NT2/D1 (cell line): ENCODE measurements around the gene PTGIS.

Source experiments
- SUZ12 ChIP-seq: IDR thresholded peaks from 2 replicates; pipeline ENCODE4 v1.6.1; 2011; ENCODE audit not compliant: insufficient read length, insufficient read depth; ENCODE audit errors: extremely low read depth
- YY1 ChIP-seq: IDR thresholded peaks from 2 replicates; pipeline ENCODE4 v1.6.1; 2011; ENCODE audit not compliant: insufficient read length, insufficient read depth

DNA sequence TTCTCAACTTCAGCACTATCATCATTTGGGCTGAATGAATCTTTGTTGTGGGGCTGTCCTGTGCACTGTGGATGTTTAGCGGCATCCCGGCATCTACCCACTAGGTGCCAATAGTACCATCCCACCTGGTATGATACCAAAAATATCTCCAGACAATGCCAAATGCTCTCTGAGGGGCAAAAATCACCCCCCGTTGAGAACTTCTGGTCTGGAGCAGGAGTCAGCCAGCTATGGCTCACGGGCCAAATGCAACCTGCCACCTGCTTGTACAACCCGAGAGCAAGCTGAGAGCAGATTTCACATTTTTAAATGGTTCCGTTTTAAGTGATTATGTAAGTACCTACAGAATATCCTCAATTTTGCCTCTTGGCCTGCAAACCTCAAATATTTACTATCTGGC, 112.2 kb downstream of the PTGIS start:
- no peak for TF ChIP-seq YY1
- no peak for TF ChIP-seq SUZ12
